Lung microvascular endothelial cell (primary cell): Measurements from ENCODE around the gene CECR2. TPM values are rescaled to one million over a fixed set of nuclear protein-coding genes. Genes with fewer than 3 reads are reported as not detected.
"Not testable (repeated sequence)": the region's sequence is repeated elsewhere in the genome, so short reads cannot be mapped to it uniquely, and the experiment has no call there.

Experiments
- DNase-seq, 2 donors: peaks; one replicate each; pipeline versions ENCODE4 v3.0.0 to v3.0.0-alpha.2; 2010; ENCODE audit warnings: low read depth in 2 of 2
- total RNA-seq: library from RNA; depleted of rRNA; stranded (reverse); fragments of >200 nt; gene quantifications from 2 replicates; pipeline ENCODE4 v1.2.1, GENCODE V29; 2014

The CECR2 gene
- total RNA-seq, 1 donor from 2014 or later: under 0.01 TPM

- DNase-seq: no peak
Observed at GRCh38 chr22:17402293-17402692, 33.0 kb downstream of the CECR2 start.

GRCh38 chr22:17403906-17404305 lies 34.6 kb downstream of the CECR2 start:
- peak in 1 of 2 donors; percentile 33 for DNase-seq

DNA sequence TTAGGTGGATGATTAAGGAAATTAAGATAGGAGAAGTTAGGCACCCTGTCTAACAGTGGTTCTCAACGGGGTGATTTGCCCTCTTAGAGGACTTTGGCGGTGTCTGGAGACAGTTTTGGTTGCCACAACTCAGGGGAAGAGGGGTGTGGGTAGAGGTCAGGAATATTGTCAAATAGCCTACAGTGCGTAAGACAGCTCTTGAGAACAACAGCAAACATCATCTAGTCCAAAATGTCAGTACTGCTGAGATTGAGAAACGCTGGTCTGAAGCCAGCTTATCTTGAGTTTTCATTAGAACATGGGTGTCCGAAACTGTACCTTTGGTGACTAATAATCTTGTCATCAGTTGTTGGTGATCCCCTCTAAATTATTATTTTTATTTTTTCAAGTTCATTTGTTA lies 38.4 kb downstream of the CECR2 start:
- DNase-seq: no peak

- DNase-seq: no peak
Observed at GRCh38 chr22:17410576-17410975, 41.3 kb downstream of the CECR2 start.

DNA sequence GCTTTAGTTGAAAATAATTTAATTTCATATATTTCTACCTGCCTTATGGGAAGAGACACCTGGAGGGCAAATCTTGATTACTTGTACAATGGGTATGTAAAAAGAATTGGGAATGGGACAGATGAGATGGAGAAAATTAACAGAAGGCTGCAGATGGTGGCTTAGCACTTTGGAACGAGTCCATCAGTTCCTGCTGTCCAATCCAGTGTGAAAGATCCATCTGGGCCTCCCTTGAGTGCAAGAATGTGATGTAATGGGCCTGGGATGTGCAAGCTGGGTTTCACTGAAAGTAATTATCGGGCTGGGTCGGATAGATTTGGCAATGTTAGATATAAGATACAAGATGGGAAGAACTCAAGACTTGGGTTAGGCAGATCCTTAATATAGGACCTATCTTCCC lies 42.0 kb downstream of the CECR2 start:
- no peak for DNase-seq

DNA sequence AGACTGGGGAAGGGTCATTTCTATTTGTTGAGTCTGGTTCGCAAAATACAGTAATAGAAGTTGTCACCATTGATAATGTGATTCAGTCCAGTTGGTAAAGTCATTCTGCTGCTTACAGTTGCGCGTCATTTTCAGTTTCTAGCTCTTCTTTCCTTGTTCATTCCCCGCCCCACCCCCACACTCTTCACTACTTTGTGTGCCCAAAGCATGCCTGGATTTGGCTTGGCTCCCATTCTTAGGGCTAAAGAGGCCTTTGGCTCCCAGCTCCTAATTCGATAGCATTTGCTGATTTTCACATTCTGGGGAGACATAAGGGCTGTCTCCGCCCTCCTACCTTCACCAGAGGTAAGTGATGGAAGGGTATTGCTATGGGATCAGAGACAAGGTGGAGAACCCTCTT lies 43.0 kb downstream of the CECR2 start:
- no peak for DNase-seq

DNA sequence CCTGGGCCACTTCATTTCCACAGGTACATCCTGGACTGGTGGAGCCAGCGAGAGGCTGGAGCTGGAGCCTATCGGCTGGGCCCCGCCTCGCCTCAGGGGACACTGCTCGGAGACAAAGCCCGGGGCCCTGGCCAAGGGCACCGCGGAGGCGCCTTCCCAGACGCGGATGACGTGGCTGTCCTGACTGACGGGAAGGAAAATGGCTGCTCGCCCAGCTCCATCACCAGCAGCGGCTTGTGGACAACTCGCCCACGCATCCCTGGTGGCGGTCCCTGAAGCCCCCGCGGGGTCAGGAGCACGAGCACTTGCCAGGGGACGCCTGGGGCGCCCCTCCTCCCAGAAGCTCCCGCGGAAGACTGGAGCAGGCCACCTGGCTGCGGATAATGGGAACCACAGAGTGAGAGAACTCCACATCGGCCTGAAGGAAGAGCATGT lies 49.6 kb downstream of the CECR2 start:
- no peak for DNase-seq

- DNase-seq: no peak
Observed at GRCh38 chr22:17419348-17419747, 50.1 kb downstream of the CECR2 start.

GRCh38 chr22:17422736-17423343 lies 53.6 kb downstream of the CECR2 start:
- DNase-seq: no peak

- DNase-seq: no peak
Observed at GRCh38 chr22:17423616-17424015, 54.4 kb downstream of the CECR2 start.

GRCh38 chr22:17427528-17427927 lies 58.3 kb downstream of the CECR2 start:
- DNase-seq: not testable (repeated sequence)

- DNase-seq: no peak
Observed at GRCh38 chr22:17429516-17429915, 60.3 kb downstream of the CECR2 start.

DNA sequence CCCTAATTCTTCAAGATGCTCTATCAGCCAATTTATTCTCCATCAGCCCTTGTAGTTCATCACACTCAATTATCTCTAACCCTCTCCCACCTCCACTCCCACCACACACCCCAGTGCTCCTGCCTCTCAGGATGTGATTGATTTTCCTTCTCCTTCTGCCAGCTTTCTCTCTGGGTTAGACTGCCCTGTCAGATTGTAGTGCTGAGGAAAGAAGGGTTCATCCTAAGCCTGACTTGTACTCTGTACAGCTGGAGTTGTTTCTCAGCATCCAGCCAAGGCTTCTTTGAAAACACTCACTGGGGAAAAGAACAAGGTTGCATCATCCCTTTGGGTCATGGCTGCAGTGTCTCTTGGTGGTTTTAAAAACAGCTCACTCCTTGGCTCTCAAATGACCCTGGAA lies 61.2 kb downstream of the CECR2 start:
- DNase-seq: no peak

DNA sequence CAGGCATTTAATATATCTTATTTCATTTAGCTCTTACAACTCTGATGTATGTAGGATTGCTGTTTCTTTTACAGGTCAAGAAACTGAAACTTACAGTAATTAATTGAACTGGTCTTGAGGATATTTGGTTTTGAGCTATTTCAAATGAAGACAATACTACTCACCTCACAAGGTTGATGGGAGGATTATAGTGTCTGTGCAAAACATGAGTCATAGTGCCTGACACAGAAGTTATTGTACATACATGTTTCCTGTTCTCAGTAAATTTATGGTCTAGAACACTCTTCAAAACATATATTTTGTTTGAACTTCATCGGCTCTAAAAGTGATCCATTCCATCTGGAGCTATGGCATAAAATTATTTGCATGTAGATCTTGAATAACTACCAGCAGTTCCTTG lies 61.9 kb downstream of the CECR2 start:
- DNase-seq: no peak

DNA sequence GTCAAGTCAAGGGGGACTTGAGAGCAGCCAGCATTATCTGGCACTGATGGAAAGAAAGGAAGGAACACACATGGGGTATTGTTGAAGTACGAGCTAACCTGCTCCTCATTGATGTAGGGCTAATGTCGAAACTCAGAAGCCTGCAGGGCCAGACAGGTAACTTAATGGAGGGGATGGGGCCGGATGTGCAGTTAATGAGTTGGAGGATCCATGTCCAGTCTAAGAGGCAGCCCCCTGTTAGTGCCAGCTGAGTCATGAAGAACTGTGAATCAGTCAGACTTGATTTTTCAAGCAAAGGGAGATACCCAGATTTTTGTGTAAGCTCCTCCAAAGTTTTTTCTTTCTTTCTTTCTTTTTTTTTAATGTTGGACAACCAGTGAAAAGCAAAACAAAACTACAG lies 65.6 kb downstream of the CECR2 start:
- no peak for DNase-seq

GRCh38 chr22:17435375-17435774 lies 66.1 kb downstream of the CECR2 start:
- DNase-seq: no peak

GRCh38 chr22:17436382-17436980 lies 67.2 kb downstream of the CECR2 start:
- DNase-seq: no peak

DNA sequence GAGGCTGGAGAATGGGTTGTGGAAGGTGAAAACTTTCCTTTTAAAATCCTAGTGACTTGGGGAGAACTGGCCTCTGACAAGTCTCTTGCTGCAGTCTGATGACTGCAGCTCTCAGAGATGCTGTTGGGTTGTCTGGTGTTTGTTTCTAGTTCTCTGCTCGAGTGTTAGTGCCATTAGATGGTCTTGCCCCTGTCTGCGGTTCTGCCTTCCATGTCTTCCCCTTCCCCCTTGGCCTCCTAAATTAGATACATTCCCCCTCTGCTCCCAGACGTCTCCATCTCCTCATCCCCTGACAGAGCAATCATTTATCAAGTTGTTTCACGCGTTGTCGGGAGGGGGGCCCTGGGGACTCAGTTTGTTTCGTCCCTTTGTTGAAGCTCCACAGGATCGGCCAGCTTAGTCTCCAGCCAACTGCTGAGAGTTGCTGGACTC lies 67.7 kb downstream of the CECR2 start:
- DNase-seq: no peak

GRCh38 chr22:17438026-17438425 lies 68.8 kb downstream of the CECR2 start:
- DNase-seq: no peak

GRCh38 chr22:17441326-17441725 lies 72.1 kb downstream of the CECR2 start:
- DNase-seq: no peak

DNA sequence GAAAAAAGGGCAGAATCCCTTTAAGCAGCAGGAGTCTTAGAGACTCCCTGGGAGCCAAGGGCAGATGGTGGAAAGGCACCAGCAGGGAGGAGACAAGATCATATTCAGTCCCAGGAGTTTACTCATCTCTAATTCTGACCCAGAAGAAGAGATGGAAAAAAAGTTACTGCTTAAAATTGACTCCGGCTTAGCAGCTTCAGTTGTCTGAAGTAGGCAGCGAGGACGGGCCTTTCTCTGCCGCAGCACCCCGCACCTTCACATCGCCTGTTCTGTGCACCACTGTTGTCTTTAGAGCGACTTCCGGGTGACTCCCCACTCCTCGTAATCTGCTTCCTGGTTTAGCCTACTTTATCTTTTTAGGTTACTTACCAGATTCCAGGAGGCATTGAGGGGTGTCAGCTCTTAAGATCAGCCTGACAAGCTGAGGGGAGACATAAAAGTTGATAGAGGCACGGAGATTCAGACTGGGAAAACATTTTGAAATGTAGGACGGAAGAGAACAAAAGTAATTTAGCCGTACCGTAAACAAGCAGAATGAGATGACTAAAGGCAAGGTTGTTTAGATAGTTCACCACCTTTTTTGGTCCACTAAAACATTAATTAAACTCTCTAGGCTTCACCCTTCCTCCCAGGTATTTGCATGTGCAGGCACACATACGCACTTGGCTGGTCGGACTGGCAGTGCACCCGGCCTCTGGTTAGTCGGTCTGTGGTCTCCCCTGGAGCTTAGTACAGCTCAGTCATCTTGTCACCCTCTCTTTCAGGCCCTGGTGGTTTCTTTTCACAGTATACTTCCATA lies 74.3 kb downstream of the CECR2 start:
- peak in 1 of 2 donors; percentile 2 for DNase-seq

DNA sequence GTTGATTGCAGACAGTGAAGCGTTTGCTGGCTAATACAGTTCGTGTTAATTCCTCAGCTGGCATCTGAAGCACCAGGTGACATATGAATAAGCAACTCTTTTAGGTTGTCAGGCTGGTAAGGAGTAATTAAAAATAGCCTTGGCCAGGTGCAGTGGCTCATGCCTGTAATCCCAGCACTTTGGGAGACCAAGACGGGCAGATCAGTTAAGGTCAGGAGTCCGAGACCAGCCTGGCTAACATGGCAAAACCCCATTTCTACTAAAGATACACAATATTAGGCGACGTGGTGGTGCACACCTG lies 74.9 kb downstream of the CECR2 start:
- no peak for DNase-seq

DNA sequence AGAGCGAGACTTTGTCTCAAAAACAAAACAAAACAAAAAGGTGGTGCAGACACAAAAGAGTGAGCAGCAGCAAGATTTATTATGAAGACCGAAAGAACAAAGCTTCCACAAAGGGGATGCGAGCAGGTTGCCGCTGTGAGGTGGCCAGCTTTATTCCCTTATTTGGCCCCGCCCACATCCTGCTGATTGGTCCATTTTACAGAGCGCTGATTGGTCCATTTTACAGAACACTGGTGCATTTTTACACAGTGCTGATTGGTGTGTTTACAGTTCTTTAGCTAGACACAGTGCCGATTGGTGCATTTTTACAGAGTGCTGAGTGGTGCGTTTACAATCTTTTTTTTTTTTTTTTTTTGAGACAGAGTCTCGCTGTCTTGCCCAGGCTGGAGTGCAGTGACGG lies 77.4 kb downstream of the CECR2 start:
- DNase-seq: no peak
